Ovary (tissue), 9 donors: ENCODE measurements around the gene B3GNT5. TPM values are rescaled to one million over a fixed set of nuclear protein-coding genes. Genes with fewer than 3 reads are reported as not detected.

ENCODE experiments used
- DNase-seq, 5 donors: peaks; one replicate each; pipeline ENCODE4 v3.0.0-alpha.2; 2019 to 2020
- H3K27ac ChIP-seq, 2 donors: fragments of 200-600 bp; one replicate each; pipeline versions ENCODE4 v1.5.1 to v1.8.0; 2019 to 2022
- H3K27me3 ChIP-seq: fragments of 200-600 bp; one replicate; pipeline ENCODE4 v1.8.0; 2022
- H3K36me3 ChIP-seq: fragments of 200-600 bp; sonication (generic); one replicate; pipeline ENCODE4 v1.5.1; 2019
- H3K4me1 ChIP-seq: one replicate; pipeline ENCODE4 v1.8.1; 2013; ENCODE audit warnings: mild to moderate bottlenecking, moderate library complexity; ENCODE audit not compliant: insufficient read depth
- H3K4me3 ChIP-seq: fragments of 200-600 bp; sonication (generic); one replicate; pipeline ENCODE4 v1.5.1; 2017
- H3K9me3 ChIP-seq, 2 donors: fragments of 200-600 bp in 1 of 2; sonication (generic) in 1 of 2; one replicate each; pipeline versions ENCODE4 v1.5.1 to v1.8.1; 2013 to 2019; ENCODE audit warnings: mild to moderate bottlenecking in 1 of 2, moderate library complexity in 1 of 2
- EP300 ChIP-seq: sonication (generic); formaldehyde crosslinking; IDR thresholded peaks from one replicate; pipeline ENCODE4 v1.6.1; 2017; ENCODE audit warnings: antibody characterized with exemption
- POLR2A ChIP-seq: fragments of 450-650 bp; IDR thresholded peaks from one replicate; pipeline ENCODE4 v1.6.1; 2017; ENCODE audit warnings: antibody characterized with exemption, mild to moderate bottlenecking, moderate library complexity
- WGBS, 3 donors: extraction: QIAGEN DNeasy Blood & Tissue Kit in 1 of 3; methylation state at CpG; one replicate each; pipeline versions ENCODE4 v1.1.5 to v1.1.7; 2013 to 2017; 5-methylcytosine and 5-hydroxymethylcytosine counted together
- intact Hi-C, 4 donors: fragments of 100-400 bp; cut with DNase I; formaldehyde crosslinking; loops; one replicate each; pipeline versions ENCODE4 v1.11.0 to v1.15.1; 2022 to 2023
- polyA plus RNA-seq, 2 donors: library from polyadenylated mRNA; stranded (reverse); fragments of 200-250 nt in 1 of 2; fragments of 350-450 nt in 1 of 2; fragmentation: Illumina TruSeq in 1 of 2; extraction: RNeasy Lipid Tissue Mini Kit (QIAGEN cat#74804) in 1 of 2; gene quantifications; one replicate each; pipeline ENCODE4 v1.2.3, GENCODE V29; 2013 to 2014
- total RNA-seq, 7 donors: library from RNA; depleted of rRNA in 2 of 7; stranded (reverse); fragments of >200 nt in 2 of 7; fragmentation: NEBNext Ultra II Directional in 3 of 7; extraction: Animal tissue kit (Norgen Biotek cat#: 25700) in 3 of 7; gene quantifications; one replicate each; pipeline versions ENCODE4 v1.1.0 to v1.2.4, GENCODE V29; 2016 to 2023
- TF ChIP-seq, protein P1 (sequence below), 3 donors: fragments of 450-650 bp in 2 of 3; fragments of 200-600 bp in 1 of 3; IDR thresholded peaks; one replicate each; pipeline versions ENCODE4 v1.5.1 to v1.8.0; 2016 to 2022; ENCODE audit warnings: antibody characterized with exemption in 3 of 3, mild to moderate bottlenecking in 1 of 3
- donor health status: DM: no; HTN: no; CAD: no; lungs with moderate emphysema.
- donor health status: DM: no; HTN: no; CAD: no.
- donor health status: Bipolar disorder and iron deficiency.
- donor health status: DM: yes; HTN: yes; CAD: no.
- donor health status: DM: no; HTN: no; CAD: no.
- donor health status: DM: yes; HTN: yes; CAD: no.

The B3GNT5 gene
- total and polyA plus RNA-seq, 9 donors, result 4.1 to 12.9 (median 6.8) TPM

DNA sequence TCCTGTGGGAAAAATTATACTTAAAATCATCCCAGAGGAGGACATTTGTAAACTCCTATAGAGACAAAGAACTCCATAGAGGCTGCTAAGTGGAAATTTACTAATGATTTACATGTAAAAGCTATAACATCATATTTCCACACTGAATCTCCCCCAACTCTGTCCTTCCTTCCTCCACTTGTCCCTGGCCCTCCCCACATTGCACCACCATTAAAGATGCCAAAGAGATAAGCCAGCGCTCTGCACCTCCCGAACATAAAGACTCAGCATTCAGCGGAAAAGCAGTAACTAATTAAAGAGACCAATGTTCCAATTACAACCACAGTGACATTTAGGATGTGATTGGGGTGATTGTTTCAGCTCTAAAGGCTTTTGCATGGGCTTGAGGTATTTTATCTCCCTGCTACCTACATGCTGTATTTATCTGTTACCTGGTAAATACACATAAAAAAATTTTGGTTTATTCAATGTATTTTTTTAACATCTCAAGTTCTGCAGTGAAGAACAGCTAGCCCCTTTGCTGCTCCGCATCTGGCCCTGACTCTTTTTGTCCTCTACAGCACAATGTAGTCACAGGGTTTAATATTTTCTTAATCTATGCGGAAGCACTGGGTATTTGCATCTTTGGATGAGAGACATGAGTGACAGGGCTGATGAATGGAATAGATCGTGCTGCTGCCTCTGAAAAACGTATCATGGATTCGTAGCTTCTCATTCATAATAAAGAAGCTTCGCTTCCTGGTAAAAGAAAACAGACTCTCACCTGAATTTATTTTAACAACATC lies 35.3 kb upstream of the B3GNT5 start:
- no peak overlapping the region for H3K4me3 ChIP-seq
- 85 to 90% (median 88%) methylated on average over 9 of the region's 9 CpGs for WGBS, 3 donors
- no peaks in the 10 kb centered on the region for H3K36me3 ChIP-seq
- TF ChIP-seq POLR2A, result no peak
- TF ChIP-seq EP300, result no peak
- TF ChIP-seq, protein P1, sequence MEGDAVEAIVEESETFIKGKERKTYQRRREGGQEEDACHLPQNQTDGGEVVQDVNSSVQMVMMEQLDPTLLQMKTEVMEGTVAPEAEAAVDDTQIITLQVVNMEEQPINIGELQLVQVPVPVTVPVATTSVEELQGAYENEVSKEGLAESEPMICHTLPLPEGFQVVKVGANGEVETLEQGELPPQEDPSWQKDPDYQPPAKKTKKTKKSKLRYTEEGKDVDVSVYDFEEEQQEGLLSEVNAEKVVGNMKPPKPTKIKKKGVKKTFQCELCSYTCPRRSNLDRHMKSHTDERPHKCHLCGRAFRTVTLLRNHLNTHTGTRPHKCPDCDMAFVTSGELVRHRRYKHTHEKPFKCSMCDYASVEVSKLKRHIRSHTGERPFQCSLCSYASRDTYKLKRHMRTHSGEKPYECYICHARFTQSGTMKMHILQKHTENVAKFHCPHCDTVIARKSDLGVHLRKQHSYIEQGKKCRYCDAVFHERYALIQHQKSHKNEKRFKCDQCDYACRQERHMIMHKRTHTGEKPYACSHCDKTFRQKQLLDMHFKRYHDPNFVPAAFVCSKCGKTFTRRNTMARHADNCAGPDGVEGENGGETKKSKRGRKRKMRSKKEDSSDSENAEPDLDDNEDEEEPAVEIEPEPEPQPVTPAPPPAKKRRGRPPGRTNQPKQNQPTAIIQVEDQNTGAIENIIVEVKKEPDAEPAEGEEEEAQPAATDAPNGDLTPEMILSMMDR (IDR thresholded peaks at IDR 0.05), result no peak
- DNase-seq, result no peak
- intact Hi-C loops, result no loop called here
- no peaks in the 10 kb centered on the region for H3K27me3 ChIP-seq
- no peak overlapping the region for H3K27ac ChIP-seq
- H3K4me1 ChIP-seq, result no peaks in the 10 kb centered on the region
- no peaks in the 10 kb centered on the region for H3K9me3 ChIP-seq

DNA sequence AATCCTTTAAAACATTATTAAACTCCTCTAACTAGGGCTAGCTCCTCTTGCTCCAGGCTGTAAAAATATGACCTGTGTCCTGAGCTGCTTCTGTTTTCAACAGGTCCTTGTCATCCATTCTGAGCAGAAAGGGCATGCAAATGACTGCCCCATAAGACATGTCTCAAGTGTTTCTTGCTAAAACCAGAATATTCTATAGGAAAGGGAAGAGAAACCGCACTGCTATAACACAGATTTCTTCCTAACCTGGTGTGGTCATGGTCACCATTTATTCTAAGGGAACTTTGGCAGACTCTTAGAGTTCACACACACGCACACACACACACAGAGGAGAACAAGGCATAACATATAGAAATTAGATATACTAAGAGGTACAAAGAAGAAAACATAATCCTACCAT lies 34.2 kb upstream of the B3GNT5 start:
- no peaks in the 10 kb centered on the region for H3K9me3 ChIP-seq
- no peak overlapping the region for H3K27ac ChIP-seq
- no peaks in the 10 kb centered on the region for H3K4me1 ChIP-seq
- WGBS, 3 donors, result 91 to 94% (median 93%) methylated on average over 2 of the region's 2 CpGs
- intact Hi-C loops, result no loop called here
- H3K36me3 ChIP-seq, result no peaks in the 10 kb centered on the region
- H3K4me3 ChIP-seq, result no peak overlapping the region
- TF ChIP-seq POLR2A, result no peak
- TF ChIP-seq, protein P1 (IDR thresholded peaks at IDR 0.05), result no peak
- TF ChIP-seq EP300, result no peak
- DNase-seq, result no peak
- no peaks in the 10 kb centered on the region for H3K27me3 ChIP-seq

DNA sequence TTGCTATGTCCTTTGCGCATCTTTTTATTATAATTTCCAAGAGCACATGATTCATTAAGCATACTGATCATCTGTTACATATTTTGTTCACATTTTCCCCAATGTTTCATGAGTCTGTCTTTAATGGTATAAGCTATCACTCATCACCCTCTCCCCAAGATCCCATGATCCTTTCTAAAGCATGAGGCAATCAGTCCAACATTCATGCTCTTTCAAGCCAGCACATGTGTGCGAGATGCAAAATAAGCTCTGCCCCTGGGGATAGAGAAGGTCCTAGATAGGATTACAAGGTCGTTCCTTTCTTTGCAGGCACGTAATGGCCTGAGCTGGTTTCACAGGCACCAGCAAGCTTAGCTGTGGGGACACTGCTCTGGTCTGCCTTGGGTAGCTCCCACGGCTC lies 32.2 kb upstream of the B3GNT5 start:
- Histone ChIP-seq H3K36me3 (no peaks in the 10 kb centered on the region), H3K4me1 (no peaks in the 10 kb centered on the region), H3K4me3 (no peak overlapping the region), H3K27me3 (no peaks in the 10 kb centered on the region), H3K27ac (no peak overlapping the region), H3K9me3 (no peaks in the 10 kb centered on the region)
- no peak for DNase-seq
- intact Hi-C loops, result no loop called here
- 44 to 61% (median 51%) methylated on average over 5 of the region's 5 CpGs for WGBS, 3 donors
- TF ChIP-seq, protein P1 (IDR thresholded peaks at IDR 0.05), result no peak
- no peak for TF ChIP-seq EP300
- no peak for TF ChIP-seq POLR2A

- no peak for TF ChIP-seq POLR2A
- TF ChIP-seq EP300, result no peak
- TF ChIP-seq, protein P1 (IDR thresholded peaks at IDR 0.05), result no peak
- intact Hi-C loops, result no loop called here
- Histone ChIP-seq H3K27me3 (no peaks in the 10 kb centered on the region), H3K27ac (no peak overlapping the region), H3K4me3 (no peak overlapping the region), H3K36me3 (no peaks in the 10 kb centered on the region), H3K9me3 (no peaks in the 10 kb centered on the region), H3K4me1 (no peaks in the 10 kb centered on the region)
- WGBS, 3 donors, result 91 to 96% (median 95%) methylated on average over 3 of the region's 3 CpGs
- no peak for DNase-seq
Measured at GRCh38 chr3:183222631-183223235, 30.3 kb upstream of the B3GNT5 start.
